GM21367 (cell line): ENCODE results near the gene ARFGEF3.
"Not testable (repeated sequence)": the region's sequence is repeated elsewhere in the genome, so short reads cannot be mapped to it uniquely, and the experiment has no call there.

ENCODE experiments used
- ATAC-seq: cut with Tn5 transposase; IDR thresholded peaks from one replicate; pipeline ENCODE4 v1.9.1; 2021; ENCODE audit not compliant: unreplicated experiment

ARFGEF3 gene

DNA sequence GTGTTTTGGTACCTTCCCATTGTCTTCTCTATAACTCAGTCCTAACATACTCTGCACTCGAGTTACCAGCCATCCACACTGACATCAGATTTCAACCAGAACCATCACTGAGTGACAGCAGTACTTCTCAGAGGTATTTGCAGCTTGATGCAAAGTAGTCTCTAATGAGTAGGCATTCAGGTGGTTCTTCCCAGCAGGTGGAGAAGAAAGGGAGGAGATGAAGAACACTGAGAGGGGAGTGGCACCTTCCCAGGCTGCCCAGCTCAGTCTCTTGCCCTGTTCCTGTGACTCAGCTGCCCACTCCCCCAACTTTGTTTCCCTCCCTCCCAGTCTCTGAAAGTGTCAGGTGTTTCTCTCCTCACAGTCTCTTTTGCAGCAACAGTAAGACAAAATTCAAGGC is 177.3 kb downstream of the ARFGEF3 start:
- no peak for ATAC-seq

DNA sequence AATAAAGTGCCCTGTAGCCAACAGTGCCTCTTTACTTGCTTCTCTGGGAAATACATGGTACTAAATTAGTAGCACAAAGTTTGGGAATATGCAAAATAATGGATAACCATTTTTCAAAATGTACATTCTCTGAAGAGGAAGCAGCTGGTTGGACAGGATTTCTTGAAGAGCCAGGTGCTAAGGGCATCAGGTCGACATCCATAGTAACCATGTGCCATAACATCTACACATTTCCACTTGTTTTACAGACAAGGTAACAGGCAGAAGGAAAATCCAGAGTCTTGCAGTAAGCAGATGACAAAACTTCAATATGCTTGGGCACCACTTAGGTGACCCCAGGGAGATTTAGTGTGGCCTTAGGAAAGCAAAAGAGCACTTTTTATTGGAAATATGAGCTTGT is 179.4 kb downstream of the ARFGEF3 start:
- no peak for ATAC-seq

DNA sequence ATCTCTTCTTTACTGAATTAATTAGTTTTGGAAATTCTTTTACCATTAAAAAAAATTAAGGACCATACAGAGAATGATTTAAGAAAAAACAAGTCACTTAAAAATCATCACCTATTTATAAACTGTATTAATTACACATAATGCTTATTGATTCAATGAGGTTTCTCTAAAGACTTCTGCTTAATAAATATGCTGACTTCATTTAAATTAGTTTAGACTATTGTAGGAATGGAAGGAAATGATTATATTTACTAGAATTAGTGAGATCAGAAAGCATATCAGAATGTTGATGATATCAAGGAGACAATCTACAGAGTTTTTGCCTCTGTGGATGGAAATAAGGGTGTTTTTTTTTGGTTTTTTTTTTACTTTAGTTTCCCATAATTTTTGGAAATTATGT is 181.4 kb downstream of the ARFGEF3 start:
- no peak for ATAC-seq

DNA sequence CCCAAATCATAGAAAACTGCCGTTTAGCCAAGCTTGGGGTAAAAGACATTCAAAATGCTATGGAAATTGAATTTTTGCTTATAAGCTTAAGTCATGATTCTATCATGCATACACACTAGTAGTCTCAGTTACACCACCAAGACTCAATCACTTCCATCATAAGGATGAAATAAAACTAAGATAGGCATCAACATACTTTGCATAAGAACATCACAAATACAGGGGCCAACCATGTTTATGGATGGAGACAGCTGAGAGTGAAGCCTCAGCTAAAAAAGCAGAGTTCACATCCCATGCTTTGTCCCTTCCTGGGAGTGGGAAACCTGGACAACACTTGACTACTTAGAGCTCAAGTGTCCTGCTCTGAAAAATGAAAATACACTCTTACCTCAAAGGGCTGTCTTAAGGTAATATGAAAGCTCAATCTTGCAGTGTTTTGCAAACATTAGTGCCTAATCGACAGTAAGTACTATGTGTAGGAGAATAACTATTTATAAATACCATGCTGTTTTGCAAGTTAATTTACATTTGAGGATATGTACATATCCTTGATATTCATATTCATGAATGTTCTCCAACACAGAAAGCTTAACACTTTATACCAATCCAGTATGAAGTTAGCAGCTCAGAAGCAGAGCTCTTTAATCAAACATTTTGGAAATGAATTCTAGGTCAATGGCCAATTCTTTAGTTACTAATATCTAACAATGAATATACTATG is 184.0 kb downstream of the ARFGEF3 start:
- no peak for ATAC-seq

DNA sequence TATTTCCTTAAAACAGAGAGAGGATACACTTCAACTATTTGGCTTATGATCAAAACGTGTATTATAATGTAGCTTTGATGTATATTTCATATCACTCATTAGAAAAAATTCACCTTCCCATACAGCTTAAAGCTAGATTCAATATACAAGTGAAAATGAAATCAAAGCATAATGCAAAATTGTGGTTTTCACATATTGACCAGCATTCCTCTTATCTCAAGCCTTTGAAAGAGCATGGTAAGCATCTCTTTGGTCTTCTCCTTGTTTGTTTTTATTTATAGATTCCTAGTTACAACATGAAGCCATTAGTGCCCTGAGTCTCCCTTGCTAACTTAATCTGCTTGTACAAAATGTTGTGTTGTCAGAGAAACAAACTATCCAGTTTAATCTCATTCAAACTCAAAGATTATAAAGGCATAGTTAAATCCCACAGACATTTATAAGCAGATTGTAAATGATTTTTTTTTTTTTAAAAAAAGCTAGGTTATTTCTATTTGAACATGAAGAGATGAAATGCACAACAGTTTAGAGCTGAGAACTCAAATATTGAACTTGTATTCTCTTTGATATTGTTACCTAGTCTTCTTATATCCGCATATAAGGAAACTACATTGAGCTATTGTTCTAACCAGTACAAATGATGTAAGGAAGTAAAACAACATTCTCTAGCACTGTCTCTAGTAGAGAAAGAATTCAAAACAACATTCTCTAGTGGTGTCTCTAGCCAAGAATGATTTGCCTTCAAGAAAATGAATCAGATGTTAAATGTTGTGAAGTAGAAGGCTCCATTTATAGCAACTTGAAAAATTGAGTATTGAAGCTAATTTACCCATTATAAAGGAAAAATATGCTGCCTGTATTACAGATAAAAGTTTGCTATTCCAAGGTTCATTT is 184.8 kb downstream of the ARFGEF3 start:
- ATAC-seq: no peak

DNA sequence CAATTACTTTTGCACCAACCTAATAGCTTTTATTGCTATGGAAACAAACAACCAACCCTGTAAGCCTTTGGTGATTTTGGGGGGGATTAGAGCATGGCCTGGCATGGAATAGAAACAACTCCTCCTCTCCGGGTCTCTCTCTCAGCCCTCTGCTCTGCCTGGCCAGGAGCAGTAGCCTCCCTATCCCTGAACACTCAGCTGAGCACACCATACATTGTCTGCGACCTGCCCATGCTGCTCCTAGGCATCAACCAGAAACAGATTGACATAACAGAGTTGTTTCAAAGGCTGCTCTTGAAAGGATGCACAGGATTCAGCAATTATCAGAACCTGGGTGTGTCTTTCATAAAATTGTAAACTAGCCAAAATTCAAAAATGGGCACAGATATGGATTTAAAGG is 186.1 kb downstream of the ARFGEF3 start:
- no peak for ATAC-seq

DNA sequence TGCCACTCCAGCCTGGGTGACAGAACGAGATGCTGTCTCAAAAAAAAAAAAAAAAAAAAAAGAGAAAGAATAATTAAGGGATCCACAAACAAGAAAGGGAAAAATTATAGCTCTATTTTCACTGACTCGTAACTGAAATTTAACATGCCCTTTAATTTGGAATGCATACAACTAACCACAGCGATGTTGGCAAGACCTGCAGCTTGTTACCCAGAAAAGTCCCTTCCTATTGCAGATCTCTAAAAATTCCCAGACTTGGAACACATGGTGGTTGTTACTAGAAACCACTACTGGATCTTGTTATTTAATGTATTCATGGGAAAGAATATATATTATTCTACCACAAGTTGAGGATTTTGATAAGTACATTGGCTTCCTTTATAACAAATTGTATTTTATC is 188.2 kb downstream of the ARFGEF3 start:
- no peak for ATAC-seq

DNA sequence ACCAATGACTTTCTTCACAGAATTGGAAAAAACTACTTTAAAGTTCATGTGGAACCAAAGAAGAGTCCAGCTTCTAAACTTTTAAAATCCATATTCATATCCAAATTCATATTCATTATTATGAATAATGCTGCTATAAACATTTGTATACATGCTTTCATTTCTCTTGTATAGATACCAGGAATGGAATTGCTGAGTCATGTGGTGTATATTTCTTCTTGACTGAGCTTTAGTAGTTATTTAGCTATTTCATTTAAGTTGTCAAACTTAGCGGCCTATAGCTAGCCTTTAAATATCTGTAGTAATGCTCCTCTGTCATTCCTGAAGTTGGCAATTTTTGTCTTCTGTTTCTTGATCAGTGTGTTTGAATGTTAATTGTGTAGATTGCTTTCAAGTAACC is 196.2 kb downstream of the ARFGEF3 start:
- no peak for ATAC-seq

DNA sequence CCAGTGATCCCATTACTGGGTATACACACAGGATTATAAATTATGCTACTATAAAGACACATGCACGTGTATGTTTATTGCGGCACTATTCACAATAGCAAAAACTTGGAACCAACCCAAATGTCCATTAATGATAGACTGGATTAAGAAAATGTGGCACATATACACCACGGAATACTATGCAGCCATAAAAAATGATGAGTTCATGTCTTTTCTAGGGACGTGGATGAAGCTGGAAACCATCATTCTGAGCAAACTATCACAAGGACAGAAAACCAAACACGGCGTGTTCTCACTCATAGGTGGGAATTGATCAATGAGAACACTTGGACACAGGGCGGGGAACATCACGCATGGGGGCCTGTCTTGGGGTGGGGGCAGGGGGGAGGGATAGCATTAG is 206.9 kb downstream of the ARFGEF3 start:
- not testable (repeated sequence) for ATAC-seq

DNA sequence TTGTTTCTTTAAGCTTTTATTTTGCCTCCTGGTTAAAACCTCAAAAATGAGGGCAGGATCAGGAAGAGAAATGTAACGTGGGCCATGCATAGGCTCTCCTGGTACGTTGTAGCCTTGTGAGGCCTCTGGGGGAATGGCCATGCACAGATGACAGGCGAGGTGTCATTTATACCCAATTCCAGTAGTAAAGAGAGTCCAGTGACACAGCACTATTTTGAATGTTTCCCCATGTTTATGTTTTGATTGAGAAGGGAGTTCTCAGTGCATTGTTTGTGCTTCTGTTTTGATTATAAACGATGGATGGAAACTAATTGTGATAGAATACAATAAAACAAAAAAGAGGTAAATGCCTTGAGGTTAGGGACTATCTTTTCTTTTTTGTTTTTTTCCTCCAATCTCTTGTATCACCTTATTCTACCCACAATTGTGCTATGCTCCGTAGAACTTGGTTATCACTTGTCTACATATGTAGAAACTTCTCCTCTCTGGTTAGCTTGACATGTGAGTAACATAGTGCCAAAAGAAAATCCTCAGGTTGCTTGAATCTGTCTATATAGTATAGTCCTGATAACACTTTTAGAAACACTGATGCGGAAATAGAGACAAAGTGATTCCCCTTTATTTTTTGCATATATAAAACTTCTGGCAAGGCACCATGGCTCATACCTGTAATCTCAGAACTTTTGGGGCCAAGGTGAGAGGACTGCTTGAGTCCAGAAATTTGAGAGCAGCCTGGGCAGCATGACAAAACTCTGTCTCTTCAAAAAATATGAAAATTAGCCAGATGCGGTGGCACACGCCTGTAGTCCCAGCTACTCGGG is 209.1 kb downstream of the ARFGEF3 start:
- ATAC-seq: no peak

DNA sequence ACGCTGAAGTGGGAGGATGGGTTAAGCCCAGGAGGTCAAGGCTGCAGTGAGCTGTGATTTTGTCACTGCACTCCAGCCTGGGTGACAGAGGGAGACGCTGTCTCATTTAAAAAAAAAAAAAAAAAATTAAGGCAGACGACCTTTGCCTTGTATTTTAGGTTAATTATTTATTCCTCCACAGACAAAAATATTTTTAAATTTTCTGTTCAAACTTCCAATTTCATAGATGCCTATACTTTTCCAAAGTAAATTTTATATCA is 209.6 kb downstream of the ARFGEF3 start:
- ATAC-seq: no peak

DNA sequence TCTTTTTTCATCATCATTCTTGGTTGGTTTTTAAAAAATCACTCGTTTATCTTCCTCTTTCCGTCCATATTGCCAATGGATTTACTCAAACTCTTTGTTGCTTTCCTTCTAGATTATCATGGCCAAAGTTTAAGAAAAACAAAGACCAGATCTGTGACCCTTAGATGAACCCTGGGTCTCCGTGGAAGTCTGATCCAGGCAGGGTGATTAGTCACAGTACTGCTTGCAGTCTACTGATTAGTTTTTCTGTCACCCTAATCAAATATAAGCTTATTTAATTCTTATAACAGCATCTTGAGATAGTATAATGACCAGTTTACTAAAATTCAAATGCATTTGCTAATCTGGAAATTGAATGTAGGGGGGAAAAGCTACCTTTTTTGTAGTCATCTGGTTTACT is 210.0 kb downstream of the ARFGEF3 start:
- no peak for ATAC-seq

DNA sequence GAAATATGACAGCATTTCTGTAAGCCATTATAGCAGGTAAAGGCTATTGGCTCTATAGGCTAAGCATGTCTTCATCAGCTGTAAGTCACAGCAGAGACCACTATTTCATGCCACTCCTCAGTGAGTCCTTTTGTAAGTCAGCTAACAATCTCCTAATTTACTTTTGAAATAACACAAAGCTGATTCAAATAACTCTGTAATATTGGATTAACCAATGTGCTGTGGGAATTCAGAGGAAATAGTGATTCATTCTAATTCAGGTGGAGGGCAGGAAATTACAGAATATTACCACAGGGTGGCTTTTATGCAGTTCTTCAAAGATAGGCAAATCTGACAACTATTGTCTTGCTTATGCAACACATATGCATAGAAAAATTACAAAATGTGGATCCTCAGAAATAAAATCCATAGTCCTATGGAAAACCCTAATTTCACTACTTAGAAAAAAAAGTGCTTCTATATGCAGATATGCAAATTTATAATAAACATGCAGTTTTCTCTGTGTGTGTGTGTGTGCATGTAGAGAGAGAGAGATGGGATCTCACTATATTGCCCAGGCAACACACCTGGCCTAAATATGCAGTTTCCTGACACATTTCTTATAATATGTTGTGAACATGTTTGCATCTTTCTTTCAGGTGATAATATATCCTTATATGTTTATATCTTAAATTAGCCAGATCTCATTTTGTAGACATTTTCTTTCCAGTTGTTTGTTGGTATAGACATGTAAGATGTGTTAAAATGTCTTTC is 211.1 kb downstream of the ARFGEF3 start:
- ATAC-seq: no peak

DNA sequence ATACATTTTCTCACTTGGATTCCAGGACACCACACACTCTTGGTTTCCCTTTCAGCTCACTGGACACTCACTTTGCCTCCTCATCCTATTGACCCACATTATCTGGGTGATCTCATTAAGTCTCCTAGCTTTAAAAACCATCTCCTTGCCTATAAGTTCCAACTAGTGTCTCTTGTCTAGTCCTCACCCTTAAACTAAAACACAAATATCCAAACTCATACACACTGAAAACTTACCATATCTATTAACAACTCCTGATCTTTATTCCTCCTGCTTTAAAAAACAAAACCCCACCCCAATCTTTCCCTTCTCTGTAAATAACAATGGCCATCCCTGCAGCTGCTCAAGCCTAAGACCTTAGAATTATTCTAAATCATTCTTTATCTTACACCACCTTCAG is 212.5 kb downstream of the ARFGEF3 start:
- ATAC-seq: no peak

DNA sequence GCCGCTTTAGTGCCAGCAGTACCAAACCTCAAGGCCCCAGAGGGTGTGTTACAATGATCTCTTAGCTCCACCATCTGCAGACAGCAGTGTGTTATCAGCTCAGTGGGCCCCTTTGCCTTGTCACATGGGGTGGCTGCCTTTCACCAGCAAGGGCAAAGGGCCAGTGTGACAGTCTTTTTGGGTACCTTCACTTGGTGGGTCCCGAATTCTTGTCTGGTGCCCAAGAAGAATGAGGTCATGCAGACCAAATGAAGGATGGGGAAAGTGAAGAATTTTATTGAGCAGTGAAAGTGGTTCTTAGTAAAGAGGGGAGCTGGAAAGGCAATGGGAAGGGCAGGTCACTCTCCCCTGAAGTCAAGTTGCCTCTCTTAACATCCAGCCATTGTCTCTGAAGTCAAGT is 213.1 kb downstream of the ARFGEF3 start:
- ATAC-seq: no peak

DNA sequence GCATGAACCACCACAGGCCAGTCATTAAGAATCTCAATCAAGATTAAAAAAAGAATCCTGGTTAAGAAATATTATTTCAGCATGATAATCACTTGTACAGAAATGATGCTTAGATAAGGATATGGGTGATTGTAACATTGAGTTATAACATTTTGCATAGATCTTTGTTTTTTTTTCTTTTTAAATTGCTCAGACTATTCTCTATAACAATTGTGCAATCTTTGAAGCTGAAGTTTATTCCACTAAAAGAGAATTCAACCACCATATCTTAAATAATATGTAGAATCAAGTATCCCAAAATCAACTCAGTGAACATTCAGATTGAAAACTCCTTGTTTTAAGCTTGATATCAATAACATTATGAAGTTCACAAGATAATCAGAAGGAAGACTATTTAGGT is 215.3 kb downstream of the ARFGEF3 start:
- ATAC-seq: no peak

DNA sequence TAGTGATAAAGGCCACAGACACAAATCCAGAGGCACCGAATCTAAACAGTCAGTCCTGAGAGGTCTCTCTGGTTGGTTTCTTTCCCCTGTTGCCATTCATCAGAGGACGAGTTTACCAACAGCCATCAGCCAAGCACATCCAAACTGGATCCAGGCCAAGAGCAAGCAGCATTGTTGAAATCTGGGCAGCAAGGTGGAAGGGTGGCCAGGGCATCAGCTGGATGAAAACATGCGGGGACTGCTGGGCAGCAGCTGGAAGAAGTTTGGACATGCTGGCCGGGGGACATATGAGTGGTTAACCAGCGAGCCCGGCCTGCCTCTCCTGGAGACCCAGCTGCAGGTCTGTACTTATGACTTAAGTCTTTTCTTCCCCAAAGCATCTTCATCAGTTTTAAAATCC is 216.1 kb downstream of the ARFGEF3 start, which contains the start of gene SMIM28:
SMIM28 (plus strand) TSS at position 62 of the 400 bp plus-strand sequence; CDS start at position 230, 168 bp downstream.
- ATAC-seq: no peak

DNA sequence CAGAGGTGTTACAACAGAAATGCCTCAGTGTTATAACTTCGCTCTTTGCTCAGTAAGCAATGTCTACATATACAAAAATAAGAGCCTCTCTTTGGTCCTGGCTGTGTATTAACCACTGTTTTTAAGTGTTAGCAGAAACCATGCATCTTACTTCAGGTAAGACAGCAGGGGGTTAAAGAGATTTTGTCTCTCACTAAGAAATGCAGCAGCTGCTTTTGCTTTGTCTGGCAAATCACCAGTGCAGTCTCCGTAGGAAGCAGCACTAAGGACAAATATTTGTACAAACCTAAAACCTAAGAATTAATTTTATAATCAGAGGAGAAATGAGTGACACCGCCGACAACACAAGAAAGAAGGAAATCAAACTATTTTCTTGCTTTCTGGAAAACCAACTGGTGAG is 216.7 kb downstream of the ARFGEF3 start:
- ATAC-seq: no peak

DNA sequence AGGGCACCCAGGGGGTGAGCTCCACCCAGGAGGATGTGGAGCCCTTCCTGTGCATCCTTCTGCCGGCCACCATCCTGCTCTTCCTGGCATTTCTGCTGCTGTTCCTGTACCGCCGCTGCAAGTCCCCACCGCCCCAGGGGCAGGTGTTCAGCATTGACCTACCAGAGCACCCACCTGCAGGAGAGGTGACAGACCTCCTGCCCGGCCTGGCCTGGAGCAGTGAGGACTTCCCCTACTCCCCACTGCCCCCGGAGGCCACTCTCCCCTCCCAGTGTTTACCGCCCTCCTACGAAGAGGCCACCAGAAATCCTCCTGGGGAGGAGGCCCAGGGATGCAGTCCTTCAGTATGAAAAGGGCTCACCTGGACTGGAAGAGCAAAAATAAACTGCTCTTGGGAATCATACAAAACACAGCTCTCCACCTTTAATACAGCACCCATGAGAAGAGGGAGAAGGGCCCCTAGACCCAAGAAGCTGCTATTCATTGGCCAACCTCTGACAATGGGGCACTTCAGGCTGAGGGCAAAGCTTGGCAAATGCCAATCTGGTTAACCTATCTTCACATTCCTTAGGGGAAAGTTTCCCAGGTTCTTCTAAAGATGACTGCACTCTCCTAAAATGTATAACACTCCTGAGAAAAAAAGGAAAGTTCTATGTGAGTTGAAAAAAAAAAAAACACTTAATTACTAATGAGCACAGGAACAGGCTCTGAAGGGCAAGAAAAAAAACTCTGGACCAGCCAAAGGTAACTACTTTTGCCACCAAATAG is 220.9 kb downstream of the ARFGEF3 start:
- no peak for ATAC-seq

DNA sequence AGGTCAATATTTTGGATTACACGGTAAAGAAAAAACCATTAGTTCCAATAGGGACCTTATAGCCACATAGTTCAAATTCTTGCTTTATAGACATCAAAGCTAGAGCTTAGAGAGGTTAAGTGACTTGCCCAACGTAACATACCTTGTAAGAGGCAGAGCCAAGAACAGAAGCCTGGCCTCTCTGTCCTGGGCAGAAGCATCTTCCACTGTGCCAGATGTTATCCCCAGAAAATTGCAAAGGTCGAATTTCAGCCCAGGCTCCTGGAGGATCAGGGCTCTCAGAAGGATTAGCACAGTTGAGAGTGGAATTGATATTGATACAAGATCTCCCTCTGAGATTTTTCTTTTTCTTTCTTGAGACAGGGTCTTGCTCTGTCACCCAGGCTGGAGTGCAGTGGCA is 222.0 kb downstream of the ARFGEF3 start:
- ATAC-seq: no peak
